ENCODE measurements around the gene DCUN1D5. TPM values are rescaled to one million over a fixed set of nuclear protein-coding genes. Genes with fewer than 3 reads are reported as not detected.
"Not testable (repeated sequence)": the region's sequence is repeated elsewhere in the genome, so short reads cannot be mapped to it uniquely, and the experiment has no call there.

Gene DCUN1D5
- total and polyA plus RNA-seq, 5 experiments from 2014 or later: 15.7 to 22.9 (median 20.0) TPM

GRCh38 chr11:103051151-103051801 is 40.7 kb downstream of the DCUN1D5 start:
- H3K4me3 Mint-ChIP-seq: no peak overlapping the region

GRCh38 chr11:103050351-103050750 is 41.6 kb downstream of the DCUN1D5 start:
- H3K27me3 Mint-ChIP-seq: peaks cover under 1 to 18% (median 5%) of the 10 kb centered on the region in 5 donors
- no peak overlapping the region for H3K4me3 Mint-ChIP-seq
- POLR2A ChIA-PET: no interaction called here
- H3K36me3 Mint-ChIP-seq: no peaks in the 10 kb centered on the region
- peaks cover 0 to 6% (median 0%) of the 10 kb centered on the region in 9 donors for H3K9me3 Mint-ChIP-seq
- H3K4me1 Mint-ChIP-seq: peaks cover 0 to 2% (median 0%) of the 10 kb centered on the region in 4 donors
- H3K27ac Mint-ChIP-seq: no peak overlapping the region
- DNase-seq (no peak), ATAC-seq (no peak)

More at GRCh38 chr11:103051151-103051801, 40.7 kb downstream of the DCUN1D5 start:
- no peak overlapping the region for H3K27ac Mint-ChIP-seq
- peaks cover 0 to 2% (median 0%) of the 10 kb centered on the region in 4 donors for H3K4me1 Mint-ChIP-seq
- DNase-seq (no peak), ATAC-seq (no peak)
- POLR2A ChIA-PET: no interaction called here
- peaks cover 0 to 13% (median 3%) of the 10 kb centered on the region in 5 donors for H3K27me3 Mint-ChIP-seq
- no peaks in the 10 kb centered on the region for H3K36me3 Mint-ChIP-seq
- H3K9me3 Mint-ChIP-seq: peaks cover 0 to 6% (median 0%) of the 10 kb centered on the region in 9 donors

GRCh38 chr11:103047837-103048236 is 44.1 kb downstream of the DCUN1D5 start:
- no peak overlapping the region for H3K4me3 Mint-ChIP-seq
- H3K36me3 Mint-ChIP-seq: no peaks in the 10 kb centered on the region
- no peak overlapping the region for H3K27ac Mint-ChIP-seq
- no peaks in the 10 kb centered on the region for H3K4me1 Mint-ChIP-seq
- no peak for DNase-seq
- POLR2A ChIA-PET: no interaction called here
- H3K27me3 Mint-ChIP-seq: peaks cover 5 to 27% (median 10%) of the 10 kb centered on the region in 5 donors
- peaks cover 0 to 6% (median 0%) of the 10 kb centered on the region in 9 donors for H3K9me3 Mint-ChIP-seq
- no peak for ATAC-seq

- H3K36me3 Mint-ChIP-seq: no peaks in the 10 kb centered on the region
- ATAC-seq (no peak), DNase-seq (no peak)
- H3K9me3 Mint-ChIP-seq: no peaks in the 10 kb centered on the region
- no peaks in the 10 kb centered on the region for H3K4me1 Mint-ChIP-seq
- no peak overlapping the region for H3K27ac Mint-ChIP-seq
- H3K4me3 Mint-ChIP-seq: no peak overlapping the region
- H3K27me3 Mint-ChIP-seq: peaks cover 5 to 36% (median 12%) of the 10 kb centered on the region in 5 donors
- POLR2A ChIA-PET: no interaction called here
Measured at GRCh38 chr11:103043826-103044678, 47.9 kb downstream of the DCUN1D5 start.

- DNase-seq: no peak
- H3K36me3 Mint-ChIP-seq: no peaks in the 10 kb centered on the region
- no peak overlapping the region for H3K27ac Mint-ChIP-seq
- POLR2A ChIA-PET: no interaction called here
- H3K4me1 Mint-ChIP-seq: no peaks in the 10 kb centered on the region
- no peaks in the 10 kb centered on the region for H3K9me3 Mint-ChIP-seq
- H3K4me3 Mint-ChIP-seq: no peak overlapping the region
- H3K27me3 Mint-ChIP-seq: peaks cover 4 to 32% (median 12%) of the 10 kb centered on the region in 5 donors
- ATAC-seq: no peak
Measured at GRCh38 chr11:103042161-103042560, 49.8 kb downstream of the DCUN1D5 start.

GRCh38 chr11:103035791-103036434 is 56.0 kb downstream of the DCUN1D5 start:
- Mint-ChIP-seq H3K36me3 (no peaks in the 10 kb centered on the region), H3K27me3 (no peaks in the 10 kb centered on the region), H3K4me1 (peaks cover 3 to 6% (median 5%) of the 10 kb centered on the region in 4 donors), H3K9me3 (no peaks in the 10 kb centered on the region), H3K4me3 (no peak overlapping the region), H3K27ac (peak overlapping the region in 4 of 10 donors; percentile 22 to 80 (median 50))
- peak in 8 of 10 donors; percentile 12 to 62 (median 44) for DNase-seq
- ATAC-seq: peak; percentile 78 to 85
- POLR2A ChIA-PET: no interaction called here

- no peak for DNase-seq
- H3K36me3 Mint-ChIP-seq: no peaks in the 10 kb centered on the region
- H3K27ac Mint-ChIP-seq: peak overlapping the region in 1 of 10 donors; percentile 4
- H3K4me1 Mint-ChIP-seq: peaks cover 3 to 6% (median 5%) of the 10 kb centered on the region in 4 donors
- POLR2A ChIA-PET: no interaction called here
- peaks cover 0 to under 1% (median 0%) of the 10 kb centered on the region in 5 donors for H3K27me3 Mint-ChIP-seq
- H3K4me3 Mint-ChIP-seq: no peak overlapping the region
- no peaks in the 10 kb centered on the region for H3K9me3 Mint-ChIP-seq
- no peak for ATAC-seq
Measured at GRCh38 chr11:103035216-103035615, 56.7 kb downstream of the DCUN1D5 start.

GRCh38 chr11:103031834-103032233 is 60.1 kb downstream of the DCUN1D5 start:
- POLR2A ChIA-PET: no interaction called here
- no peak overlapping the region for H3K27ac Mint-ChIP-seq
- DNase-seq (no peak), ATAC-seq (no peak)
- peaks cover 3 to 6% (median 5%) of the 10 kb centered on the region in 4 donors for H3K4me1 Mint-ChIP-seq
- H3K4me3 Mint-ChIP-seq: no peak overlapping the region
- H3K36me3 Mint-ChIP-seq: no peaks in the 10 kb centered on the region
- peaks cover 0 to 5% (median 0%) of the 10 kb centered on the region in 9 donors for H3K9me3 Mint-ChIP-seq
- H3K27me3 Mint-ChIP-seq: peaks cover 3 to 22% (median 8%) of the 10 kb centered on the region in 5 donors

- H3K27me3 Mint-ChIP-seq: peaks cover 3 to 22% (median 8%) of the 10 kb centered on the region in 5 donors
- no peaks in the 10 kb centered on the region for H3K36me3 Mint-ChIP-seq
- peaks cover 0 to 5% (median 0%) of the 10 kb centered on the region in 9 donors for H3K9me3 Mint-ChIP-seq
- no peak overlapping the region for H3K27ac Mint-ChIP-seq
- no peaks in the 10 kb centered on the region for H3K4me1 Mint-ChIP-seq
- no peak for ATAC-seq
- DNase-seq: no peak
- POLR2A ChIA-PET: no interaction called here
- H3K4me3 Mint-ChIP-seq: no peak overlapping the region
Measured at GRCh38 chr11:103029401-103029800, 62.6 kb downstream of the DCUN1D5 start.

GRCh38 chr11:103028304-103029020 is 63.5 kb downstream of the DCUN1D5 start:
- POLR2A ChIA-PET, H3K27ac Mint-ChIP-seq, H3K9me3 Mint-ChIP-seq, H3K36me3 Mint-ChIP-seq, DNase-seq, ATAC-seq, H3K4me3 Mint-ChIP-seq, H3K4me1 Mint-ChIP-seq: not testable (repeated sequence)
- peaks cover 3 to 22% (median 8%) of the 10 kb centered on the region in 5 donors for H3K27me3 Mint-ChIP-seq

GRCh38 chr11:103024086-103024485 is 67.9 kb downstream of the DCUN1D5 start:
- ATAC-seq (no peak), DNase-seq (no peak)
- peaks cover 8 to 22% (median 9%) of the 10 kb centered on the region in 5 donors for H3K27me3 Mint-ChIP-seq
- H3K27ac Mint-ChIP-seq: no peak overlapping the region
- POLR2A ChIA-PET: no interaction called here
- H3K4me3 Mint-ChIP-seq: no peak overlapping the region
- H3K36me3 Mint-ChIP-seq: no peaks in the 10 kb centered on the region
- H3K9me3 Mint-ChIP-seq: peaks cover 0 to 5% (median 0%) of the 10 kb centered on the region in 9 donors
- H3K4me1 Mint-ChIP-seq: no peaks in the 10 kb centered on the region

GRCh38 chr11:103016031-103016430 is 75.9 kb downstream of the DCUN1D5 start:
- H3K27me3 Mint-ChIP-seq: peaks cover 13 to 31% (median 15%) of the 10 kb centered on the region in 5 donors
- DNase-seq: no peak
- H3K9me3 Mint-ChIP-seq: peaks cover 0 to 7% (median 3%) of the 10 kb centered on the region in 9 donors
- H3K4me1 Mint-ChIP-seq: no peaks in the 10 kb centered on the region
- no peak for ATAC-seq
- peaks cover 0 to 4% (median 0%) of the 10 kb centered on the region in 3 donors for H3K36me3 Mint-ChIP-seq
- H3K4me3 Mint-ChIP-seq: no peak overlapping the region
- POLR2A ChIA-PET: no interaction called here
- no peak overlapping the region for H3K27ac Mint-ChIP-seq

Data from naive thymus-derived CD8-positive, alpha-beta T cell (primary cell).